ENCODE results near the gene DEDD2.

DEDD2 gene

GRCh38 chr19:42150364-42150763, 67.1 kb downstream of the DEDD2 start:
- H3K4me1 ChIP-seq (ENCODE audit: insufficient read depth, low read length), result peaks cover 24% of the 10 kb centered on the region
- H3K36me3 ChIP-seq (ENCODE audit: insufficient read depth, low read length), result no peaks in the 10 kb centered on the region
- H3K4me3 ChIP-seq (ENCODE audit: low read length), result no peak overlapping the region
- H3K27ac ChIP-seq (ENCODE audit: low read depth, low read length), result no peak overlapping the region
- WGBS, result 22% methylated on average over 14 of the region's 17 CpGs
- H3K9me3 ChIP-seq (ENCODE audit: insufficient read depth, low read depth, low read length), result no peaks in the 10 kb centered on the region
- no peak overlapping the region for H3K9ac ChIP-seq (ENCODE audit: low read depth, low read length)
- peaks cover 35% of the 10 kb centered on the region for H3K27me3 ChIP-seq (ENCODE audit: insufficient read depth, low read length)

GRCh38 chr19:42149447-42150202, 67.9 kb downstream of the DEDD2 start:
- H3K9me3 ChIP-seq (ENCODE audit: insufficient read depth, low read depth, low read length), result no peaks in the 10 kb centered on the region
- peaks cover 21% of the 10 kb centered on the region; the same call in 1 of the 2 replicates for H3K4me1 ChIP-seq (ENCODE audit: insufficient read depth, low read length)
- WGBS, result 59% methylated on average over 5 of the region's 5 CpGs
- H3K4me3 ChIP-seq (ENCODE audit: low read length), result no peak overlapping the region
- H3K27me3 ChIP-seq (ENCODE audit: insufficient read depth, low read length), result peaks cover 27% of the 10 kb centered on the region
- no peak overlapping the region for H3K9ac ChIP-seq (ENCODE audit: low read depth, low read length)
- H3K27ac ChIP-seq (ENCODE audit: low read depth, low read length), result no peak overlapping the region
- H3K36me3 ChIP-seq (ENCODE audit: insufficient read depth, low read length), result no peaks in the 10 kb centered on the region
